NCI-H1694 treated with DMSO at 0.1 percent for 48 hours (cell line): Measurements from ENCODE around the gene SLC15A3.

ENCODE experiments used
- DNase-seq: peaks from one replicate; lab custom pipeline; 2025; lab: John Stamatoyannopoulos, UW

SLC15A3 gene

DNA sequence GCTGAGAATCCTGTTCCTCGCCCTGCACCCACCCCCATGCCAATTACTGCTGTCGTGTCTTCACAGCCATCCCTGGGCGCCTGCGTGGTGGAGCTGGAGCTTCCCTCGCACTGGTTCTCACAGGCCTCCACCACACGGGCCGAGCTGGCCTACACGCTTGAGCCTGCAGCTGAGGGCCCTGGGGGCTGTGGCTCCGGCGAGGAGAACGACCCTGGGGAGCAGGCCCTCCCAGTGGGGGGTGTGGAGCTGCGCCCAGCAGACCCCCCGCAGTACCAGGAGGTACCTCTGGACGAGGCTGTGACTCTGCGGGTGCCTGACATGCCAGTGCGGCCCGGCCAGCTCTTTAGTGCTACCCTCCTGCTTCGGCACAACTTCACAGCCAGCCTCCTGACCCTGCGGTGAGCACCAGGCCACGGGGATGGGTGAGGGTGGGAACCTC is 23.4 kb downstream of the SLC15A3 start:
- no peak for DNase-seq

GRCh38 chr11:60927600-60927999 is 24.4 kb downstream of the SLC15A3 start:
- DNase-seq: no peak

DNA sequence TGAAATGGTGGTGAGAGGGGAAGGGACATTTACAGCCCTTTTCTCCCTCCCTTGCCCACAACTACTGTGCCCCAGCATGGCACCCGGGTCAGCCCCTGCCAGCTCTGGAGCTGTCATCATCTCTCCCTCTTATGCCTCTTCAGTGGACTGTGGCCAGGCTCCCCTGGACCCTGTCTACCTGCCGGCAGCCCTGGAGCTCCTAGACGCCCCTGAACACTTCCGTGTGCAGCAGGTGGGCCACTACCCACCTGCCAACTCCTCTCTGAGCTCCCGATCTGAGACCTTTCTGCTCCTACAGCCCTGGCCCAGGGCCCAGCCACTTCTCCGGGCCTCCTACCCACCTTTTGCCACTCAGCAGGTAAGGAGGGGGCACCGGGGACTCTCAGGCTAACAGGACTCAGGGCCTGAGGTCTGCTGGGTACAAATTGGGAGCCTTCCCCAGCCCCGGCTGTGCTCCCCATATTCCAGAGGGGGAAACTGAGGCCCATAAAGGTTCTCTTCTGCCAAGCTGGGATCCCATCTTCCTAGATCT is 24.8 kb downstream of the SLC15A3 start:
- no peak for DNase-seq

DNA sequence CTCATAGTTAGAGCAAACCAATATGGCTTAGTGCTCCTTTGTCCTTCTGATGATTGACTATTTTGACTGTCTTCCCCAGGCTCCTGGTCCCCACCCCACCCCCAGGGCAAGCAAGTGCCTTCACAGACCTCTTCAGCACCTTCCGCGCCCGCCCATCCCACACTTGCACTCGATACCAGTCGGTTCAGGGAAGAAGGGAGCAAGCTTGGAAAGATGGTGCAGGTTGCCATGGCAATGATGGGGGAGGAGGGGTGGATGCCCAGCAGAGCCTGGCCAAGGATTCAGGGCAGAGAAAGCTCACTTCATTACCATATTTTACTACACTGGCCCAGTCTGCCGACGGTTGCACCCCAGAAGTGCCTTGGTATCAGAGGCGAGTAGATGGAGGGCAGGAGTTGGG is 25.5 kb downstream of the SLC15A3 start:
- no peak for DNase-seq

GRCh38 chr11:60925868-60926267 is 26.1 kb downstream of the SLC15A3 start:
- no peak for DNase-seq

DNA sequence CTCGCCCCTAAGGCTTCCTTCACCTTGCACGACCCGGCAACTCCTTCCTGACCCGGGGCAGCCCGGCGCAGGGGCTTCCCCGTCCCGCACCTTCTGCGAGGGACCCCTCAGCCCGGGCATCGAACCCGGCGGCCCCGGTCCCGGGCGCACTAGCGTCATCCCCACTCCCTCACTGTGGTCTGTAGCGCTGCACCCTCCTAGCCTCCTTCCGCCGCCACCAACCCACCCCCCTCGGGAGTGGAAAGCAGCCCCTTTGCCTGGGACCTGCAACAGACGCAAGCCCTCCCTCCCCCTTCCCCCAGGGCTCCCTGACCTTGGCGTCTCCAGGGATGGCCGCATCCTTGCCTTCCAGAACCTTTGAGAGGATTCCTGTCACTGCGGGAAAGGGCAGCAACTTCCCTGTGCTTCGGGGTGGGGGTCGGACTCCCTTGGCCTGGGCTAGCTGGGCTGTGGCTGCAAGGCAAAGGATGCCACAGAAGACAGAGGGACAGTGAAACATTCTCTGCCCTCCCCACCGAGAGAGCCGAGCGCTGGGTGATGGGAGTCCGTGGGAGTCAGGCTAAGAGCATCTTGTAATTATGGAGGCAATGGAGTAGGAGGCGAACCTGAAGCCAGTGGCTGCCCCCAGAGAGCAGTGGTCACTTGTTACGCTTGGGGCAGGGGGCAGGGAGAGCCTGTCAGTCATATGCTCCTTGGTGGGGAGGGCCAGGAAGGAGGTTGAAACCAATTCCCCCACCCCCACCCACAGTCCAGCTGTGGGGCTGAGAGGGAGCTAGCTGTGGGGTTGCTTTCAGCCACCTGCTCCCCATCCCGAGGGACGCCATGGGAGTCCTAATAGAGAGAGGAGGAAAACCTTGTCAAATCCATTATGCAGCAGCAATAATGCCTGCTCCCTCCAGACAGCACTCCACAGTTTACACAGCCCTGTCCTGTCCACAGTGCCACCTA is 26.8 kb downstream of the SLC15A3 start:
- no peak for DNase-seq

DNA sequence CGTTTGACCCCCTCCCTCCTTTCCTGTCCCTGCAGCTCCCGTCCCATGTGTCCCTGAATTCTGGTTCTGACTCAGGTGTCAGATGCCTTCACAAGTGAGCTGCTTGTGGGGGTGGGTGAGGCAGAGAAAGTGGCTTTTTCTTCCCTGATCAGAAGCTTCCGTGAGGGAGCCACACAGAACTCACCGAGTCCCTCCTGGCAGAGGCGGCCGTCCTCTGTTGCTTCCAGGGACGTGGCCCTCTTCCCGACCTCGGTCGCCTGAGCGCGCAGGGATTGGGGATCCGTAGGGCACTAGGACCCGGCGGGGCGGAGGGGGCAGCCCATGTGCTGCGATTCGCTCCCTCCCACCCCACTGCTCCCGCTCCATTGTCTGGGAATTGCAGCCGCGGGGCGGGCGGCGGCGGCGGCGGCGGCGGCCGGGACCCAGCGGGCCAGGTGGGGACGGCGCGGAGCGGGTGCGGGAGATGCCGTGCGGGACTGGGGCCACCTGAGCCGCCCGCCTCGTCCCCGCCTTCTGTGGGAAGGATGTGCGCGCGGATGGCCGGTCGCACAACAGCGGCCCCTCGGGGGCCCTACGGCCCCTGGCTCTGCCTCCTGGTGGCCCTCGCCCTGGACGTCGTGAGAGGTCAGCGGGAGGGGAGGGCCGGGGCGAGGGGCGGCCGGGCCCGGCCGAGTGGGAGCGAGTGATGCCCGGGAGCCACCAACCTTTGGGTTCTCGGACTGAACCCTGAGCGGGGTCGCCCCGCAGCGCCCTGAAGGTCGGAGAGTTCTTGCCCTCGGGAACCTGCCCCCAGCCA is 27.7 kb downstream of the SLC15A3 start, which contains the start of gene TMEM132A:
Gene TMEM132A, plus strand, starts transcription at position 351 of the 796 bp plus-strand sequence. Its CDS starts 174 bp downstream, at position 525.
- peak; percentile 30 for DNase-seq

GRCh38 chr11:60923800-60924109 is 28.2 kb downstream of the SLC15A3 start:
- DNase-seq: no peak

GRCh38 chr11:60923326-60923725 is 28.6 kb downstream of the SLC15A3 start:
- no peak for DNase-seq

- DNase-seq: no peak
Measured at GRCh38 chr11:60922906-60923305, 29.1 kb downstream of the SLC15A3 start.

- DNase-seq: no peak
Measured at GRCh38 chr11:60921777-60922335, 30.1 kb downstream of the SLC15A3 start.

- no peak for DNase-seq
Measured at GRCh38 chr11:60921259-60921658, 30.7 kb downstream of the SLC15A3 start.

GRCh38 chr11:60919956-60920355 is 32.0 kb downstream of the SLC15A3 start:
- DNase-seq: no peak

GRCh38 chr11:60919320-60919719 is 32.7 kb downstream of the SLC15A3 start:
- no peak for DNase-seq

- DNase-seq: no peak
Measured at GRCh38 chr11:60918939-60919265, 33.1 kb downstream of the SLC15A3 start.

DNA sequence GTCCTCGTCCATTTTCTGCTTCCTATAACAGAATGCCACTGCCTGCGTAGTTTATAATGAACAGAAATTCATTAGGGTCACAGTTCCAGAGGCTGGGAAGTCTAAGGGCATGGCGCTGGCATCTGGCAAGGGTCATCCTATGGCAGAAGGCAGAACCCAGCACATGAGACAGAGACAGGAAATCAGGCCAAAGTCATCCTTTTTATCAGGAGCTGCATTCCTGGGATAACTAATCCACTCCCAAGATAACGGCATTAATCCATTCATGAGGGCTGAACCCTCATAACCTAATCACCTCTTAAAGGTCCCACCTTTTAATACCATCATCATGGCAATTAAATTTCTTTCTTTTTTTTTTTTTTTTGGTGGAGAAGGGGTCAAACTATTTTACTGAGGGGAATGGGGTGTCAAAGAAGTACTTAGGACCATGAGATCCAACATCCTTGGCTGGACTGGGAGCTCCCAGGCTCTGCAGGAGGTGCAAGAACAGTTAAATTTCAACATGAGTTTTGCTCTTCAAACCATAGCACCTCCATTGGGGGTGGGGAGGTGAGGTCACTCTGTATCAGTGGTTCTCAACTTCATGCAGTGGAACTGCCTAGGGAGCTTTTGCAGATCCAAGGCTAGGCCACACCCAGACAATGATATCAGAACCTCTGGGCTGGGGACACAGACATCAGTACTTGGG is 33.6 kb downstream of the SLC15A3 start:
- no peak for DNase-seq

DNA sequence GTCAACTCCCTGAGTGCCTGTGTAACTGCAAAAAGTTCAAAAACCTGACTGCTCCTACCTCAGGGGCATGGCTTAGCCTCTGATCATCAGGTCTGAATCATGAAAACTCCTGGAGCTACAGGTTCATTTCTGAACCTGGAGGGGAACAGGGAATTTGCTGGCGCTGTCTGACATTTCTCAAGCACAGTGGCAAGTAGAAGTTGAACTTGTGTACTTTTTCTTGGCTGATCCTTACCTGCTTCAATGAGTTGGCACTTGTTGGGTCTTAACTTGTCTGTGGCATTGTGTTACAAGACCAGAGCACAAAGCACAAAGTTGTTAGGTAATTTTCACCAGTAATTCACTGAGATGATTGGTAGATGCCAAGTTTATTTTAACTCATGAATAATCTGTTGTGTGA is 34.7 kb downstream of the SLC15A3 start:
- no peak for DNase-seq

DNA sequence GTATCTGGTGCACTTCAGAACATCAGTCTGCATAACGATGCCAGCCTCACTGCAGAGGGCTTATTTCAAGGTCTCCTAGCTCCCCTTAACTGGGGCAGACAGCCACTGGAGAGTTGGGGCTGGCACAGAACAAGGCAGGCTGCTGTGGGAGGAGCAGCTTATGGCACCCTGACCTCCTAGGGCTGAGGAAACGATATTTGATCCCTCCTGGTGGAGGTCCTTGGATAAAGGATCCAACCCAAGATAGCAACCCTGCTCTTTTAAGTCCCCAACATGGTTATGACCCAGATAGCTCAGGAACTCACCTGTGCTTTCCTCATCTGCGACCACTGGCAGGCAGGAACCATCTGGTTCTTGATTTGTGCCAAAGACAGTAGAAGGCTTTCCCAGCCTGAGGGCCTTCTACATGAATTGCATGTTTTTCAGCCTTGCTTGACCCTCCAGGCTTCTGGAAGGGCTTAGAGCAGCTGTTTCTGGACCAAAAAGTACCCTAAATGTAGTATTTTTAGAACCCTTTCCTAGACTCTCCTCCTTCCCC is 35.2 kb downstream of the SLC15A3 start:
- no peak for DNase-seq

DNA sequence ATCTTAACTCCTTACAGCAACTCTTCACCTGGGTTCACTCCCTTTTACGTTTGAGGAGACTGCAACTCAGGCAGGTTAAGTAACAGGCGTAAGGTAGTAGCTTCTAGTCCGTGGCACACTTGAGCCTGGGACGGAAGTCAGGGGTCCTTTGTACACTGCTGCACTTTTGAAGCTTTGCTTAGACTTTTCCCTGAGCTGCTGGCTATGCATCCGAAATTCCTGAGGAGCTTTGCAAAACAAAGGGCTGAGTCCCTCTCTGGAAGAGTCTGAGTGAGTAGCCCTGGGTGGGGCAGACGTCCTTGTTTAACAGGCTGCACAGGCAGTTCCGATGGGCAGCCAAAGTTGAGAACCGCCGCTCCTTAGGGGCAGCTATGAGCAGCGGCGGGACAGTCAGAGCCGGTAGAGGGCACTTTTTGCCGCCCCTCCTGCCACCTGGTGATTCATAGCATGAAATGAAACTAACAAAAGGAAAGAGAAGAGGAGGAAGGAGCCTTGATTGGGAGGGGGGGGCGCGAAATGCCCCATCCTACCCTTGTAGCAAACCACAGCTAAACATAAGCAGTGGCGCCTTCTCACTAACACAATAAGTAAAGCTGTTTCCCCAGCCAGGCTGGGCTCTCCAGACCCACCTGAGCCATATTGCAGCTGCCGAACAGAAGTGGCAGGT is 36.6 kb downstream of the SLC15A3 start:
- DNase-seq: no peak

DNA sequence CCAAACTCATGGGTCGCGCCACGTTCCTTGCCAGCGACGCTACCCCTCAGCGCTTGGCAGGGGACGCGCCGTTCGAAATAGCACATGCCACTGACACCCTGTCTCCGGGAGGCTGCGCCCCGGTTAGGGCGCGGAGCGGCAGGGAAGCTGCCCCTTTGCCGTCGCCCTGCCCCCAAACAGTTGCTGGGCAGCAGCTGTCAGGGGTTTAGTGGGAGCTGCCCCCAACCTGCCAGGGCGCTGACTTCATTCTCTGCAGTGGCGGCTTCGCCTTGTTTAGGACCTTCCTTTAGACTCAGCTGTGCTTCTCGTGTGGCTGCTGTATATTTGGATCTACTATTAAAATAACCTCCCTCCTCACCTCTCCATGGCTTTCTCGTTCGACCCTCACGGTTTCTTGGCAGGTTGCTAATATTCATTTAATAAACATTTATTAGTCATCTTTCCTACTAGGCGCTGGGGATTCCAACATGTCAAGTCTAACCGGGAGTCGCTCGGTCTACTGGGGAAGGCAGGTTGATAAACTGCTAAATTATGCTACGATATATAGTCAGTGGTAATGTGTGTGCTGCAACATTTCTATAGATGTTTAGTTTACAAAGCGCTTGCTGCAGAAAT is 37.2 kb downstream of the SLC15A3 start:
- DNase-seq: no peak
